Myometrial cell (primary cell): ENCODE results near the gene RPL13A. TPM values are rescaled to one million over a fixed set of nuclear protein-coding genes. Genes with fewer than 3 reads are reported as not detected.

Experiments used
- total RNA-seq: library from RNA; depleted of rRNA; stranded (reverse); fragments of >200 nt; gene quantifications from 2 replicates; pipeline ENCODE4 v1.2.3, GENCODE V29; 2015

RPL13A gene
- total RNA-seq: 2,357 and 3,559 TPM in 2 replicates

DNA sequence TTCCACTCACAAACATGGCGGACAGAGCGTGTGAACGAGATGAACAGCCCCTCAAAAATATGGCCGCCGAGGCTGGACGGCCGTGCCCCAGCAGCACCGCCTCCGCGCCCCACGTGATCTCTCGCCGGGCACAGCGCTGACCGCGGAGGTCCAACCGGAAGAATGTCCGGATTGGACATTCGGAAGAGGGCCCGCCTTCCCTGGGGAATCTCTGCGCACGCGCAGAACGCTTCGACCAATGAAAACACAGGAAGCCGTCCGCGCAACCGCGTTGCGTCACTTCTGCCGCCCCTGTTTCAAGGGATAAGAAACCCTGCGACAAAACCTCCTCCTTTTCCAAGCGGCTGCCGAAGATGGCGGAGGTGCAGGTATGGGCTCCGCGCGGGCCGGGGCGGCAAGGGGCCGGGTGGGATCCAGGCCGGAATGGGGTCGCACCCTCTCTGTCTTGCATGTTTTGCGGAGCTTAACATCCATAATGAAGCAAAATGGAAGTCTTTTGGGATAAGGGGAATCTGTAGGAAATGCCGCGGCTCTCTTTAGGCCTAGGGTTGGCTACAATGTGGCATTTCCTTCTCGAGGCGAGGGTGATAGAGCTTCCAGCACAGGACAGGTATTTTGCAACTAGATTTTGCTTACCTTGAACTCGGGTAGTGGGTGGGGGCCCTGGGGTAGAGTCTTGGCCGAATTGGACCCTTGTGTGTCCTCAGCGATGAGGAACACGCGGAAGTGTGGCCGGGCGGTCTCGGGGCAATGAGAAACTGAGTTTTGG, at the start of gene RPL13A:
TSS of gene RPL13A (plus strand) at position 332 of the 769 bp plus-strand sequence. CDS start at position 354, 22 bp downstream.

DNA sequence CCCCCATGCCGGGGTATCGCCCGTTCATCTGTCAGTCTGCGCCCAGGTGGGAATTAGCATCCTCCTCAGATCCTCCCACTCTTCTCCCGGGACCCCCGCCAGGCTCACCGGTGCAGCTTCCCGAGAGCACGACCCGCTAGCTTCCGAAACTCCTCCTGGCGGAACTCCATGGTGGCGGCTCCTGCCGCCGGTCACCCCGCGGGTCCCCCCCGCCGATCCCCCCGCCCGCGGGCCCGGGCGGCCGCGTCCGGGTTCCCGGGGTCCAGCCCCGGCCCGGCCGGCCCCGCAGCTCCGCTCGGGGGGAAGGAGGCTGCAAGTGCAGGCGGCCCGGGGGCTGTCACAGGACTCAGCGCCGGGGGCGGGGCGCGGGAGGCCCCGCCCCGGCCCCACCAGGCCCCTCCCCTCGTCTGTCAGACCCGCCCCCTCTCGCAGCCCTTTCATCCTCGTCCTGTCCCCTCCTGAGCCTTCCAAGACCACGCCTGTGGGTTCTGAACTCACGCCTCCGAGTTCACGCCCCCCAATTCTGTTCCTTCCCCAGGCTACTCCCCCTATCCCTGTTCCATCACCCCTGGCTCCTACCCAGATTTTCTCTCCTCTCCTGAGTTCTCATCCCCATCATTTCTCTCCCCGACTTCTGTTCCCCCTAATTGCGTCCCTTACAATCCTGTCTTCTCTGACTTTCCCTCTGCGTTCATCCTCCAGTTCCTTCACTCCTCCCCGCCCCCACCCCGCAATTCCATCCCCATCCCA, 46.0 kb upstream of the RPL13A start, which contains the start of gene SLC17A7:
TSS of gene SLC17A7 (minus strand) at position 318 of the 750 bp plus-strand sequence. CDS start at position 170, 148 bp downstream.

DNA sequence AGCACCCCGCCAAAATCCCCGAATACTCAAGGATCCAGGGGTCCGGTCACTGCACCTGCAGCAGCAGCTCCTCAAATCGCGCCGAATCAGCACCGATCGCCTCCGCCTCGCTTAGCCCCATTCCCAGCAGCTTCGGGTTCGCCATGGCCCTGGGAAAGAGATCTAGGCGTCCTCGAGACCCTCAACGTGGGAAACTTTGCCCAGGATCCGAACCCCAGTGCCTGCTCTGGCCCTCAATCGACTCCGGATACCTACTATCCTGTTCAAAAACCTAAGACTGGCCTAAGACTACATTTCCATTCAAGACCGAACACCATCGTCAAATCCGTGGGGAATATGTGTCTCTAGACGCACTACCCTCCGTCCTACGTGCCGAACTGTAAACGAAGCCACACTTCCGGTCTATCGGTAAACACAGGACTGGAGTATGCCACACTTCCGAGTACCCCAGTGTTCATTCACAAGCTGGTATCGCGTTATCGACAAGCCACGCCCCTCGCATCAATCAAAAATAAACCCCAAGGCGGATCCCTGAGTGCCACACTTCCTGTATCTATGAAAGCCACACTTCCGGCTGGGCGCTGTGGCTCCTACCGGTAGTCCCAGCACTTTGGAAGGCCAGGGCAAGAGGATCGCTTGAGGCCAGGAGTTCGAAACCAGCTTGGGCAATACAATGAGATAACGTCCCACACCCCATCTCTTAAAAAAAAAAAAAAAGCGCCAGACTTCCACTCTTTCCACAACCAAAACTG, 35.8 kb upstream of the RPL13A start, which contains the start of gene PIH1D1:
TSS of gene PIH1D1 (minus strand) at position 385 of the 752 bp plus-strand sequence. CDS start at position 145, 240 bp downstream.

DNA sequence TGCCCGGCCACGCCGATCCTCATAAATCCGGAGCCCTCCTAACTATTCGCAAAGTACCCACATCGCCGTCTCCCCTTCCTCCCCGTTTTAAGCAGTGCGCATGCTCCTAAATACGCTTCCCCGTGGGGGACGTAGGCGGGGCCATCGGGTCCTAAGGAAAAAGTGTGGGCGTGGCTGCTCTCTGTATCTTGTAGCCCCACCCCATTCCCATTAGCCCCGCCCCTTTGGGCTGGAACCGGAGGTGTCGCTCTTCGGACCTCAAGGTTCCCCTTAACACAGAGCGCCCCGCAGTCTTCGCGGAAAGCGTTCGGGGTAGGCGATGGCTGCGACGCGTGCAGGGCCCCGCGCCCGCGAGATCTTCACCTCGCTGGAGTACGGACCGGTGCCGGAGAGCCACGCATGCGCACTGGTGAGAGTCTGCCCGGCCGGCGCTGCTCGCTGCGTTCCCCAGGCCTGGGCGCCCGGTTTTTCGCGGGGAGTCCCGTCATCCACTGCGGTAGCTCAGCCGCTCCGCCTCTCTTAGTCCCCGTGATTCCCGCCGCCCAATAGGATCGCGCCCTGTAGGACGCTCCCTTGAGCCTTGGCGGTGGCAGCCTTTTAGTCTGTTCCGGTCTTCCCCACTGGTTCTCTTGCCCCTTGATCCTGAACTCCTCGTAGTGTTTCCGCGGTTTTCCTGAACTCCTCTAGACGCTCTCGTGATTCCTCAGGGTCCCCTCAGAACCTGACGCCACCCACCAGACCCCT, 34.2 kb upstream of the RPL13A start, which contains the start of gene ALDH16A1:
TSS of gene ALDH16A1 (plus strand) at position 213 of the 744 bp plus-strand sequence. CDS start at position 320, 107 bp downstream.

DNA sequence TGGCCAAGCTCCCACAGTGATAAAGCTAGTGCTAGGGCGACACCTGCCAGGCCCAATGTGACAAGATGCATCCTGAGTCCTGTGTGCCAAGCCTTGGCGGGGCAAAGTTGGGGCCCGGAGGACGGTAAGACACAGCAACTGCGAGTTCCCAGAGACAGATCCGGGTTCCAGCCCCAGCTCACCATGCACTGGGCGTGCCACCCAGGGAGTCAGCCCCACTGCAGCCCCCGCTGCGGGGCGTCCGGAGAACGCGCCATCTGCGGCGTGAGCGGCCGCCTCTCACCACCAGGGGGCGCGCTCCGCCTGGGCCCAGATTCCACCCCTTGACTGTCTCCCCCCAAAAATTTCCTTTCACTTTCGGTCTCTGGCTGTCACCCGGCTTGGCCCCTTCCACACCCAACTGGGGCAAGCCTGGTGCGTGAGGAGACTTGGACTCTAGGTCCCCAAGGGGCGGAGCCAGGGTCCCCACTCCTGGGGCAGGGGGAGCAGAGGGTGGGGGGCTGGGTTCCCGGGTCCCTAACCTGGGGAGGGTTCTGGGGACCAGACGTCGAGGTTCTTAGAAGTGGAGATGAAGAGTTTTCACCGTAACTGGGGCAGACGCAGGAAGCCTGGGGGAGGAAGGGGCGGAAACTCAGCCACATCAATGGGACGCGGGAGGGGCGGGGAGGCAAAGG, 13.4 kb upstream of the RPL13A start, which contains the start of gene FLT3LG:
TSS of gene FLT3LG (plus strand) at position 348 of the 674 bp plus-strand sequence. CDS start 425 bp downstream, outside the sequence.

Other genes with a start within 250 kb of the RPL13A start
- not detected in 2 replicates for gene SLC6A16, start 162.4 kb upstream of the RPL13A start, total RNA-seq
- gene CD37, start 152.2 kb upstream of the RPL13A start, total RNA-seq: not detected in 2 replicates
- gene TEAD2, start 125.2 kb upstream of the RPL13A start, total RNA-seq: 36.0 and 38.9 TPM in 2 replicates
- gene DKKL1, start 123.7 kb upstream of the RPL13A start, total RNA-seq: 0.29 TPM in 1 of 2 replicates, not detected in the other
- gene KASH5, start 99.4 kb upstream of the RPL13A start, total RNA-seq: not detected in 2 replicates
- gene PTH2, start 64.2 kb upstream of the RPL13A start, total RNA-seq: not detected in 2 replicates
- gene GFY, start 62.2 kb upstream of the RPL13A start, total RNA-seq: not detected in 2 replicates
- gene SLC17A7, start 46.1 kb upstream of the RPL13A start, total RNA-seq: not detected in 2 replicates
- gene PIH1D1, start 35.8 kb upstream of the RPL13A start, total RNA-seq: 93.2 and 112 TPM in 2 replicates
- 27.1 and 38.6 TPM in 2 replicates for gene ALDH16A1, start 34.4 kb upstream of the RPL13A start, total RNA-seq
- 6.2 and 10.1 TPM in 2 replicates for gene FLT3LG, start 13.4 kb upstream of the RPL13A start, total RNA-seq
- 3,022 and 4,072 TPM in 2 replicates for gene RPS11, start 8.8 kb downstream of the RPL13A start, total RNA-seq
- gene FCGRT, start 25.1 kb downstream of the RPL13A start, total RNA-seq: 37.0 and 60.0 TPM in 2 replicates
- gene RCN3, start 40.4 kb downstream of the RPL13A start, total RNA-seq: 271 and 307 TPM in 2 replicates
- gene NOSIP, start 92.9 kb downstream of the RPL13A start, total RNA-seq: 76.1 and 83.6 TPM in 2 replicates
- 0.71 TPM in 1 of 2 replicates, not detected in the other for gene PRRG2, start 93.7 kb downstream of the RPL13A start, total RNA-seq
- 3.9 and 4.0 TPM in 2 replicates for gene PRR12, start 103.6 kb downstream of the RPL13A start, total RNA-seq
- gene RRAS, start 152.5 kb downstream of the RPL13A start, total RNA-seq: 111 and 138 TPM in 2 replicates
- 22.9 and 30.3 TPM in 2 replicates for gene SCAF1, start 154.6 kb downstream of the RPL13A start, total RNA-seq
- gene IRF3, start 178.2 kb downstream of the RPL13A start, total RNA-seq: 61.7 and 64.0 TPM in 2 replicates
- 25.7 and 36.3 TPM in 2 replicates for gene BCL2L12, start 178.3 kb downstream of the RPL13A start, total RNA-seq
- 423 and 449 TPM in 2 replicates for gene PRMT1, start 189.7 kb downstream of the RPL13A start, total RNA-seq
- gene ADM5, start 202.0 kb downstream of the RPL13A start, total RNA-seq: 0.86 and 2.3 TPM in 2 replicates
- 35.7 and 43.8 TPM in 2 replicates for gene CPT1C, start 203.5 kb downstream of the RPL13A start, total RNA-seq